A549 (cell line): ENCODE results near the gene HSPBAP1. TPM values are rescaled to one million over a fixed set of nuclear protein-coding genes. Genes with fewer than 3 reads are reported as not detected.

Experiments
- ATAC-seq, 2 experiments: fragments of 200-7000 bp in 1 of 2; fragments of >200 bp in 1 of 2; cut with Nextera tagmentation in 1 of 2; cut with Tn5 transposase in 1 of 2; 3 replicates each; pipeline versions ENCODE4 v1.8.0 to v1.9.1; 2018 to 2020; ENCODE audit warnings: mild to moderate bottlenecking in 1 of 2, moderate library complexity in 1 of 2
- CTCF ChIA-PET: fragments of 300-600 bp; sonication (Branson Sonifier 250); formaldehyde crosslinking; extraction: SDS; loops from one replicate; lab custom pipeline; 2021; ENCODE audit warnings: antibody characterized with exemption, inconsistent platforms; lab: Yijun Ruan, JAX
- POLR2A ChIA-PET: fragments of 350-600 bp; formaldehyde crosslinking; extraction: SDS; loops from one replicate; lab custom pipeline; 2021; ENCODE audit warnings: antibody characterized with exemption, inconsistent platforms; lab: Yijun Ruan, JAX
- DNase-seq, 2 experiments: peaks; one replicate each; pipeline versions ENCODE4 v3.0.0 to v3.0.0-alpha.2; 2011 to 2016; ENCODE audit warnings: low read depth in 1 of 2, low spot score in 1 of 2
- FAIRE-seq: peaks from 2 replicates; lab custom pipeline; 2011; peaks lifted over from hg19 to GRCh38; lab: Jason Lieb, UNC
- H3K27ac ChIP-seq, 2 experiments: fragments of >200 bp; sonication (Bioruptor Twin); formaldehyde crosslinking; 3 replicates each; pipeline ENCODE4 v1.5.1; 2016 to 2017
- H3K4me1 ChIP-seq: fragments of >200 bp; sonication (Bioruptor Twin); formaldehyde crosslinking; 3 replicates; pipeline ENCODE4 v1.6.1; 2016
- H3K4me2 ChIP-seq: fragments of >200 bp; sonication (Bioruptor Twin); formaldehyde crosslinking; 3 replicates; pipeline ENCODE4 v1.6.1; 2016
- H3K4me3 ChIP-seq: fragments of >200 bp; sonication (Bioruptor Twin); formaldehyde crosslinking; 3 replicates; pipeline ENCODE4 v1.5.1; 2016
- H3K9me3 ChIP-seq: fragments of >200 bp; sonication (Bioruptor Twin); formaldehyde crosslinking; 3 replicates; pipeline ENCODE4 v1.6.1; 2016
- CBX8 ChIP-seq: fragments of 200-600 bp; sonication (generic); IDR thresholded peaks from 2 replicates; pipeline ENCODE4 v1.6.1; 2016
- CEBPB ChIP-seq, 2 experiments: fragments of >200 bp in 1 of 2; sonication (Bioruptor Twin) in 1 of 2; formaldehyde crosslinking in 1 of 2; IDR thresholded peaks; 2 replicates each; pipeline ENCODE4 v1.6.1; 2012 to 2016
- CHD2 ChIP-seq: fragments of 150-350 bp; IDR thresholded peaks from 2 replicates; pipeline ENCODE4 v1.6.1; 2014; ENCODE audit warnings: low read length; ENCODE audit not compliant: partially characterized antibody
- CTCF ChIP-seq: fragments of >200 bp; sonication (Bioruptor Twin); formaldehyde crosslinking; IDR thresholded peaks from 3 replicates; pipeline ENCODE4 v1.5.1; 2016
- ESRRA ChIP-seq: fragments of 150-350 bp; IDR thresholded peaks from 2 replicates; pipeline ENCODE4 v1.6.1; 2014; ENCODE audit warnings: mild to moderate bottlenecking, low read length, borderline replicate concordance
- FOSB ChIP-seq: fragments of 250-450 bp; sonication (Bioruptor Pico); IDR thresholded peaks from 2 replicates; pipeline ENCODE4 v1.5.0; 2020; ENCODE audit warnings: mild to moderate bottlenecking, moderate library complexity
- GATA3 ChIP-seq: IDR thresholded peaks from 2 replicates; pipeline ENCODE4 v1.6.1; 2012; ENCODE audit warnings: borderline replicate concordance
- HMGXB4 ChIP-seq: fragments of 250-450 bp; sonication (Bioruptor Pico); IDR thresholded peaks from 2 replicates; pipeline ENCODE4 v1.5.0; 2021; ENCODE audit warnings: mild to moderate bottlenecking, moderate library complexity, borderline replicate concordance
- HOXB13 ChIP-seq: fragments of 250-450 bp; sonication (Bioruptor Pico); IDR thresholded peaks from 2 replicates; pipeline ENCODE4 v1.5.0; 2020; ENCODE audit warnings: low read depth, mild to moderate bottlenecking, moderate library complexity
- JUN ChIP-seq, 2 experiments: fragments of >200 bp; sonication (Bioruptor Twin); formaldehyde crosslinking; IDR thresholded peaks; 2 replicates in 1 of 2; 3 replicates in 1 of 2; pipeline ENCODE4 v1.6.1; 2016 to 2017
- NFE2L2 ChIP-seq: fragments of 150-350 bp; conservative IDR thresholded peaks from 2 replicates; pipeline ENCODE4 v1.6.1; 2014; ENCODE audit warnings: low read length
- NR3C1 ChIP-seq: fragments of >200 bp; sonication (Bioruptor Twin); formaldehyde crosslinking; IDR thresholded peaks from 3 replicates; pipeline ENCODE4 v1.6.1; 2017
- PHF8 ChIP-seq: fragments of 200-600 bp; sonication (generic); IDR thresholded peaks from 2 replicates; pipeline ENCODE4 v1.6.1; 2016; ENCODE audit warnings: low read depth, mild to moderate bottlenecking, antibody characterized with exemption, moderate library complexity, borderline replicate concordance
- POLR2A ChIP-seq: IDR thresholded peaks from 2 replicates; pipeline ENCODE4 v1.6.1; 2012; ENCODE audit warnings: mild to moderate bottlenecking, low read length
- RAD21 ChIP-seq, 2 experiments: fragments of >200 bp in 1 of 2; sonication (Bioruptor Twin) in 1 of 2; formaldehyde crosslinking in 1 of 2; IDR thresholded peaks in 1 of 2; conservative IDR thresholded peaks in 1 of 2; 2 replicates in 1 of 2; 3 replicates in 1 of 2; pipeline ENCODE4 v1.6.1; 2012 to 2018; ENCODE audit warnings: inconsistent platforms in 1 of 2
- TFCP2L1 ChIP-seq: fragments of 250-450 bp; sonication (Bioruptor Pico); IDR thresholded peaks from 2 replicates; pipeline ENCODE4 v1.5.0; 2021; ENCODE audit warnings: mild to moderate bottlenecking
- ZNF302 ChIP-seq: fragments of 250-450 bp; sonication (Bioruptor Pico); IDR thresholded peaks from 2 replicates; pipeline ENCODE4 v1.9.0; 2021; ENCODE audit warnings: inconsistent platforms, mild to moderate bottlenecking, moderate library complexity
- WGBS: methylation state at CpG from one replicate; pipeline ENCODE4 v1.1.6; 2017; ENCODE audit errors: missing lambda C conversion rate; 5-methylcytosine and 5-hydroxymethylcytosine counted together
- polyA plus RNA-seq, 4 experiments: library from polyadenylated mRNA; depleted of rRNA in 3 of 4; stranded (reverse); fragments of >200 nt; fragmentation: RNase III in 1 of 4; extraction: RNeasy Plus Mini Kit Qiagen cat#74134 plus additional on column Dnase treatment in 1 of 4; gene quantifications; 2 replicates in 3 of 4; 3 replicates in 1 of 4; pipeline ENCODE4 v1.2.3, GENCODE V29; 2011 to 2017
- TF ChIP-seq, protein P1 (sequence below): IDR thresholded peaks from 2 replicates; pipeline ENCODE4 v1.6.1; 2012; ENCODE audit warnings: low read depth, borderline replicate concordance

Gene HSPBAP1
- polyA plus RNA-seq, 2 of the 4 experiments (the other 2 are of a cell fraction) = 6.3 to 9.2 TPM

GRCh38 chr3:122700193-122700592, 93.4 kb downstream of the HSPBAP1 start:
- WGBS = 68% methylated on average over 2 of the region's 2 CpGs
- FAIRE-seq = no peak
- Histone ChIP-seq H3K4me3 (no peak overlapping the region), H3K27ac (no peak overlapping the region), H3K9me3 (no peaks in the 10 kb centered on the region)
- no peak for DNase-seq
- CTCF ChIA-PET = interaction anchor here (1.0 to 1.2 kb wide), 2 partner anchors 19 to 268 kb away, joined by 3 to 4 read pairs; no protein-coding TSS in a partner anchor
- TF ChIP-seq PHF8 = no peak
- TF ChIP-seq RAD21 (conservative IDR thresholded peaks at IDR 0.05 in 1 of 2, IDR thresholded peaks at IDR 0.05 in 1 of 2) = no peak
- TF ChIP-seq CHD2 = no peak
- no peak for TF ChIP-seq FOSB (CRISPR knock-in tag)
- no peak for TF ChIP-seq ZNF302 (CRISPR knock-in tag)
- no peak for TF ChIP-seq CBX8
- no peak for TF ChIP-seq NR3C1
- no peak for TF ChIP-seq CEBPB (IDR thresholded peaks at IDR 0.05)
- TF ChIP-seq TFCP2L1 (CRISPR knock-in tag) = no peak
- no peak for TF ChIP-seq HOXB13 (CRISPR knock-in tag)
- TF ChIP-seq GATA3 = no peak
- TF ChIP-seq CTCF = no peak
- TF ChIP-seq ESRRA = no peak
- TF ChIP-seq, all 56 proteins: peak for 0
- no peak for ATAC-seq
- Histone ChIP-seq H3K4me1 (no peaks in the 10 kb centered on the region), H3K4me2 (no peak overlapping the region)
- POLR2A ChIA-PET = no interaction called here

GRCh38 chr3:122697952-122698620, 95.5 kb downstream of the HSPBAP1 start:
- no peak overlapping the region for H3K4me2 ChIP-seq
- 49% methylated on average over 2 of the region's 2 CpGs for WGBS
- DNase-seq (peak in 1 of 2 experiments; percentile 5), ATAC-seq (no peak), FAIRE-seq (no peak)
- ChIA-PET POLR2A (no interaction called here), CTCF (interaction anchor here (0.6 to 1.3 kb wide), 3 partner anchors 19 to 48 kb away, joined by 4 read pairs; no protein-coding TSS in a partner anchor)
- TF ChIP-seq NFE2L2 = no peak
- no peak for TF ChIP-seq JUN (IDR thresholded peaks at IDR 0.05)
- no peak for TF ChIP-seq POLR2A
- no peak for TF ChIP-seq HMGXB4 (CRISPR knock-in tag)
- TF ChIP-seq RAD21 (conservative IDR thresholded peaks at IDR 0.05 in 1 of 2, IDR thresholded peaks at IDR 0.05 in 1 of 2) = no peak
- TF ChIP-seq, protein P1, sequence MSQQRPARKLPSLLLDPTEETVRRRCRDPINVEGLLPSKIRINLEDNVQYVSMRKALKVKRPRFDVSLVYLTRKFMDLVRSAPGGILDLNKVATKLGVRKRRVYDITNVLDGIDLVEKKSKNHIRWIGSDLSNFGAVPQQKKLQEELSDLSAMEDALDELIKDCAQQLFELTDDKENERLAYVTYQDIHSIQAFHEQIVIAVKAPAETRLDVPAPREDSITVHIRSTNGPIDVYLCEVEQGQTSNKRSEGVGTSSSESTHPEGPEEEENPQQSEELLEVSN = no peak
- TF ChIP-seq CEBPB (IDR thresholded peaks at IDR 0.05) = no peak
- TF ChIP-seq ZNF302 (CRISPR knock-in tag) = no peak
- no peak overlapping the region for H3K27ac ChIP-seq
- no peaks in the 10 kb centered on the region for H3K4me1 ChIP-seq
- no peaks in the 10 kb centered on the region for H3K9me3 ChIP-seq
- no peak overlapping the region for H3K4me3 ChIP-seq
